ENCODE results near the gene RAX. TPM values are rescaled to one million over a fixed set of nuclear protein-coding genes. Genes with fewer than 3 reads are reported as not detected.

The RAX gene
- total and polyA plus RNA-seq, 8 donors: not detected

GRCh38 chr18:59266459-59266858 is 6.8 kb downstream of the RAX start:
- Histone ChIP-seq H3K27me3 (peaks cover 0 to 71% (median 8%) of the 10 kb centered on the region in 4 donors), H3K27ac (no peak overlapping the region), H3K9me3 (no peaks in the 10 kb centered on the region), H3K4me3 (no peak overlapping the region), H3K36me3 (no peaks in the 10 kb centered on the region), H3K4me1 (peaks cover 0 to 9% (median 0%) of the 10 kb centered on the region in 3 donors)
- no peak for FAIRE-seq
- no peak for DNase-seq
- intact Hi-C loops (cut with DNase I): no loop called here
- ATAC-seq: no peak
- 3 to 9% methylated on average over 1 of the region's 1 CpG for WGBS, 2 donors
- TF ChIP-seq CTCF (IDR thresholded peaks at IDR 0.05): no peak

GRCh38 chr18:59265974-59266369 is 7.3 kb downstream of the RAX start:
- DNase-seq: no peak
- no peak for TF ChIP-seq CTCF (IDR thresholded peaks at IDR 0.05)
- Histone ChIP-seq H3K36me3 (no peaks in the 10 kb centered on the region), H3K4me3 (no peak overlapping the region), H3K9me3 (no peaks in the 10 kb centered on the region), H3K27me3 (peaks cover 0 to 66% (median 8%) of the 10 kb centered on the region in 4 donors), H3K27ac (no peak overlapping the region), H3K4me1 (peaks cover 0 to 9% (median 0%) of the 10 kb centered on the region in 3 donors)
- no peak for FAIRE-seq
- ATAC-seq: no peak
- intact Hi-C loops (cut with DNase I): no loop called here
- 6 to 9% methylated on average over 12 of the region's 12 CpGs for WGBS, 2 donors

GRCh38 chr18:59265246-59265973 is 7.8 kb downstream of the RAX start:
- no peak for TF ChIP-seq CTCF (IDR thresholded peaks at IDR 0.05)
- intact Hi-C loops (cut with DNase I): no loop called here
- no peaks in the 10 kb centered on the region for H3K9me3 ChIP-seq
- peak overlapping the region in 1 of 4 donors; percentile 34 for H3K4me3 ChIP-seq
- H3K4me1 ChIP-seq: peaks cover 0 to 9% (median 0%) of the 10 kb centered on the region in 3 donors
- 3 to 4% methylated on average over 38 of the region's 38 CpGs for WGBS, 2 donors
- peaks cover 0 to 60% (median 7%) of the 10 kb centered on the region in 4 donors for H3K27me3 ChIP-seq
- DNase-seq: peak in 1 of 6 donors; percentile 58
- H3K27ac ChIP-seq: no peak overlapping the region
- H3K36me3 ChIP-seq: no peaks in the 10 kb centered on the region
- FAIRE-seq: no peak
- peak in 3 of 4 donors; percentile 20 to 30 (median 24) for ATAC-seq

GRCh38 chr18:59264651-59265245 is 8.5 kb downstream of the RAX start:
- FAIRE-seq: no peak
- Histone ChIP-seq H3K36me3 (no peaks in the 10 kb centered on the region), H3K27me3 (peaks cover 0 to 54% (median 5%) of the 10 kb centered on the region in 4 donors), H3K4me1 (peaks cover 0 to 9% (median 0%) of the 10 kb centered on the region in 3 donors), H3K27ac (no peak overlapping the region), H3K9me3 (no peaks in the 10 kb centered on the region), H3K4me3 (peak overlapping the region in 1 of 4 donors; percentile 34)
- ATAC-seq: no peak
- WGBS, 2 donors: 5 to 6% methylated on average over 41 of the region's 41 CpGs
- peak in 1 of 6 donors; percentile 47 for DNase-seq
- TF ChIP-seq CTCF (IDR thresholded peaks at IDR 0.05): no peak
- intact Hi-C loops (cut with DNase I): no loop called here
